Right kidney (tissue), 1 donor: Measurements from ENCODE around the gene NTN1.
"Not testable (repeated sequence)": the region's sequence is repeated elsewhere in the genome, so short reads cannot be mapped to it uniquely, and the experiment has no call there.

Experiments used
- DNase-seq: peaks from one replicate; pipeline ENCODE4 v3.0.0-alpha.2; 2016

Gene NTN1

GRCh38 chr17:9124554-9124935 lies 103.2 kb downstream of the NTN1 start:
- DNase-seq = no peak

GRCh38 chr17:9125722-9126121 lies 104.4 kb downstream of the NTN1 start:
- no peak for DNase-seq

- no peak for DNase-seq
Measured at GRCh38 chr17:9127340-9127739, 106.0 kb downstream of the NTN1 start.

GRCh38 chr17:9131371-9131770 lies 110.1 kb downstream of the NTN1 start:
- no peak for DNase-seq

- no peak for DNase-seq
Measured at GRCh38 chr17:9132291-9132690, 111.0 kb downstream of the NTN1 start.

GRCh38 chr17:9132944-9133610 lies 111.8 kb downstream of the NTN1 start:
- no peak for DNase-seq

- DNase-seq = no peak
Measured at GRCh38 chr17:9138161-9138717, 116.9 kb downstream of the NTN1 start.

- no peak for DNase-seq
Measured at GRCh38 chr17:9139695-9140094, 118.4 kb downstream of the NTN1 start.

- no peak for DNase-seq
Measured at GRCh38 chr17:9140550-9141424, 119.5 kb downstream of the NTN1 start.

GRCh38 chr17:9141425-9141753 lies 120.1 kb downstream of the NTN1 start:
- DNase-seq = no peak

GRCh38 chr17:9142772-9143494 lies 121.6 kb downstream of the NTN1 start:
- no peak for DNase-seq

GRCh38 chr17:9144502-9145249 lies 123.4 kb downstream of the NTN1 start:
- DNase-seq = no peak

GRCh38 chr17:9146064-9146463 lies 124.8 kb downstream of the NTN1 start:
- no peak for DNase-seq

GRCh38 chr17:9148905-9149525 lies 127.7 kb downstream of the NTN1 start:
- DNase-seq = no peak

- DNase-seq = no peak
Measured at GRCh38 chr17:9150446-9151090, 129.3 kb downstream of the NTN1 start.

GRCh38 chr17:9151091-9151490 lies 129.8 kb downstream of the NTN1 start:
- DNase-seq = no peak

GRCh38 chr17:9151740-9152139 lies 130.4 kb downstream of the NTN1 start:
- not testable (repeated sequence) for DNase-seq

- DNase-seq = no peak
Measured at GRCh38 chr17:9158544-9159452, 137.5 kb downstream of the NTN1 start.

GRCh38 chr17:9162275-9162985 lies 141.1 kb downstream of the NTN1 start:
- no peak for DNase-seq
